HG03432 (cell line): Measurements from ENCODE around the gene BSG.
"Not testable (repeated sequence)": the region's sequence is repeated elsewhere in the genome, so short reads cannot be mapped to it uniquely, and the experiment has no call there.

ENCODE experiments used
- ATAC-seq: cut with Tn5 transposase; IDR thresholded peaks from one replicate; pipeline ENCODE4 v1.9.1; 2021; ENCODE audit warnings: mild to moderate bottlenecking, moderate library complexity; ENCODE audit not compliant: unreplicated experiment

BSG gene

DNA sequence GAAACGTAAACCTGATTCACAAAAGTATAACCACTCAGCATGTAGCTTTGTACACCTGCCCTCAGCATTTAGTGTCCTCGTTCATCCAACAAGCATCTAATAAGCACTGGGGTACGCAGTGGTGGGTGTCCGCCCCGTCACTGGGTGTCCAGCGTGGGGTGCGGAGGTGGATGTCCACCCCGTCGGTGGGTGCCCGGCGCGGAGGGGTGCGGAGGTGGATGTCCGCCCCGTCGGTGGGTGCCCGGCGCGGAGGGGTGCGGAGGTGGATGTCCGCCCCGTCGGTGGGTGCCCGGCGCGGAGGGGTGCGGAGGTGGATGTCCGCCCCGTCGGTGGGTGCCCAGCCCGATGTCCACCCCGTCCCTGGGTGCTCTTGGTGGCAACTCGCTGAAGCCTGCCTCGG lies 12.8 kb downstream of the BSG start:
- not testable (repeated sequence) for ATAC-seq

GRCh38 chr19:585551-586110 lies 13.2 kb downstream of the BSG start:
- no peak for ATAC-seq

DNA sequence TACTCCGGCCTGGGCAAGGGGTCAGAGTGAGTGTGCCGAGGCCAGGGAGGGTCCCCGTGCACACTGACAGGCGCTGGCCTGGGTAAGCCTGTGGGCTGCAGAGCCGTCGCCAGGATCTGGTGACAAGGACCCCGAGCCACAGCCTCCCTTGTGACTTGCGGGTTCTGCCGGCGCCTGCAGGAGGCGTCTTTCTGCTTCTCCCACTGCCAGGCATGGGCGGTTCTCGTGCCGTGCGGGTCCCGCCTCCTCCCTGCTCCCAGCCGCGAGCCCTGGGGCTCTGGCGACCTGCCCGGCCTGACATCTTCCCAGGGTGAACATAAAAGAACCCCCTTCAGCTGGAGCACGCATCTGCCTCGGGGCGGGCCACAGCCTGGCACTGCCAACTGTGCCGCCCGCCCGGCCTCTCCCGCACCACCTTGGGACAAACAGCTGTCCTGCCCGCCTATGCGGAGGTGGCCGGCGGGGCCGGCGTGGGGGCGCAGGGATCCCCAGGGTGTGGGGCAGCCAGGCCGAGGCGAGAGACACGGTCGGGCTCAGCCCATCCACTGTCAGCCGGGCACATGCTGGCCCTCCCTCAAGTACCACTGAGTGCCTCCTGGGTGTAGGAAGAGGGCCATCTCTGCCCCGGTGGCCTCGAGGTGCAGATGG lies 15.8 kb downstream of the BSG start:
- ATAC-seq, result no peak

- no peak for ATAC-seq
These were observed 16.6 kb downstream of the BSG start for GRCh38 chr19:588741-589692.

DNA sequence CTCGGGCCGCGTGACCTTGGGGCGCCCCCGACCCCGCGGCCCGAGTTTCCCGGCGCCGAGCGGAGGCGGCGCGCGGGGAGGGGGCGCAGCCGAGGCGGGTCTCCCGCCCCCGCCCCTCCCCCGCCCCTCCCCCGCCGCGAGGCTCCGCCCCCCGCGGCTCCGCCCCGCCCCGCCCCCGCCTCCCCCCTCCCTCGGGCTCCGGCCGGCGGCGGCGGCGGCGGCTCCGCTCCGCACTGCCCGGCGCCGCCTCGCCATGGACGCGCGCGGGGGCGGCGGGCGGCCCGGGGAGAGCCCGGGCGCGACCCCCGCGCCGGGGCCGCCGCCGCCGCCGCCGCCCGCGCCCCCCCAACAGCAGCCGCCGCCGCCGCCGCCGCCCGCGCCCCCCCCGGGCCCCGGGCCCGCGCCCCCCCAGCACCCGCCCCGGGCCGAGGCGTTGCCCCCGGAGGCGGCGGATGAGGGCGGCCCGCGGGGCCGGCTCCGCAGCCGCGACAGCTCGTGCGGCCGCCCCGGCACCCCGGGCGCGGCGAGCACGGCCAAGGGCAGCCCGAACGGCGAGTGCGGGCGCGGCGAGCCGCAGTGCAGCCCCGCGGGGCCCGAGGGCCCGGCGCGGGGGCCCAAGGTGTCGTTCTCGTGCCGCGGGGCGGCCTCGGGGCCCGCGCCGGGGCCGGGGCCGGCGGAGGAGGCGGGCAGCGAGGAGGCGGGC lies 17.4 kb downstream of the BSG start, which contains the start of gene HCN2:
Gene HCN2, plus strand, starts transcription at position 189 of the 703 bp plus-strand sequence. Its CDS starts 65 bp downstream, at position 254.
- ATAC-seq, result no peak

- no peak for ATAC-seq
These were observed 18.0 kb downstream of the BSG start for GRCh38 chr19:590396-590745.

- ATAC-seq, result no peak
These were observed 18.3 kb downstream of the BSG start for GRCh38 chr19:590750-591098.

DNA sequence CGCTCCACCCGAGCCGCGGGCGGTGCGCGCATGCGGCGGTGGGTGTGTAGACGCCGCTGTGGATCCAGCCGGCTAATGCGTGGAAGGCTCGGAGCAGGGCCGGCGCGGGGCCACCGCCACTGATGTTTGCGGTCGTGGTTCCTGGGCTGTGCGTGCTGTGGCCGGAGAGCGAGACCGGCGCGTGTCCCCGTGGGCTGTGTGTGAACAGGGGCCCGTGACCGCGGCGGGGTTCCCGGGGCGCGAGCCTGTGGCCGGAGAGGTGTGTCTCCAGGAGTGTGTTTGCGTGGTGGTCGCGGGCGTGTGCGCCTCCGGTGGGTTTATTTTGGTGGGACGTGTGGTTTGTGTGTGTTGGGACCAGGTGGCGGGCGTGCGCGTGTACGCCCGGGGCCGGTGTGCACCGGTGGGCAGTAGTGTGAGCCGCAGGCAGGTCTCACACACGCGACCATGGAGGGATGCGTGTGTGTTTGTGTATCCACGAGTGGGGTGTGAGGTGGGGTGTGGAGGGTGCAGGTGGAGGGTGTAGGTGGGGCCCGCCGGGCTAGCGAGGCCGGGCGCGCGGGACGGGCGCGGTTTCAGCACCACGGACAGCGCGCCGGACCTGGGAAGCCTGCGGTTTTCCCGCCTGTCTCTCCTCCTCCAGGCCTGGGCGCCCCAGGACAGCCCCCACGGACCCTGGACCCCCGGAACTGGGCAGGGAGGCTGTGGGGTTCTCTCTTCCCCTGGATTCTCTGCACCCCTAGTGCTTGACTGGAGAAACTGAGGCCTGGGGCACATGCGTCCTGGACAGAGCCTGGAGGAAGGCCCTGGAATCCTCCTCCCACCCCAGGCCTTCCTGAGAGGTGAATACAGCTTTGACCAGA lies 18.9 kb downstream of the BSG start:
- no peak for ATAC-seq

DNA sequence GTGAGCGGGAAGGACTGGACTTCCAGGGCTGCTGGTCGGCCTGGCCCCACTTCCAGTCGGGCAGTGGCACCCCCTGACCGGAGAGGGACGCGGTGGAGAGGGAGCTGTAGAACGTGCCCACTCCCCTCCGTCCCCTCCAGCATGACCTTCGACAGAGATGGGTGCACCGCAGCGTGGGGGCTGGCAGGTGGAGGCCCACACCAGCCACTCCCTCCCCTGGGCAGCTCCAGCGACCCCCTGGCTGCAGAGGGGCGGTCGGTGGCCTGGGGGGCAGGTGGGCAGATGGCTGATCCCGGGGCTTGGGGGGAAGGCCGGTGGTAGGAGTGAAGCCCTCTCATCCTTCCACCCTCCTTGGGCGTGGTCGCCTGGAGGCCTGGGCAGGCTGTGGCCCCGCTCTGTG lies 19.7 kb downstream of the BSG start:
- no peak for ATAC-seq

- ATAC-seq, result no peak
These were observed 20.7 kb downstream of the BSG start for GRCh38 chr19:593055-593454.

GRCh38 chr19:593505-593904 lies 21.1 kb downstream of the BSG start:
- no peak for ATAC-seq

DNA sequence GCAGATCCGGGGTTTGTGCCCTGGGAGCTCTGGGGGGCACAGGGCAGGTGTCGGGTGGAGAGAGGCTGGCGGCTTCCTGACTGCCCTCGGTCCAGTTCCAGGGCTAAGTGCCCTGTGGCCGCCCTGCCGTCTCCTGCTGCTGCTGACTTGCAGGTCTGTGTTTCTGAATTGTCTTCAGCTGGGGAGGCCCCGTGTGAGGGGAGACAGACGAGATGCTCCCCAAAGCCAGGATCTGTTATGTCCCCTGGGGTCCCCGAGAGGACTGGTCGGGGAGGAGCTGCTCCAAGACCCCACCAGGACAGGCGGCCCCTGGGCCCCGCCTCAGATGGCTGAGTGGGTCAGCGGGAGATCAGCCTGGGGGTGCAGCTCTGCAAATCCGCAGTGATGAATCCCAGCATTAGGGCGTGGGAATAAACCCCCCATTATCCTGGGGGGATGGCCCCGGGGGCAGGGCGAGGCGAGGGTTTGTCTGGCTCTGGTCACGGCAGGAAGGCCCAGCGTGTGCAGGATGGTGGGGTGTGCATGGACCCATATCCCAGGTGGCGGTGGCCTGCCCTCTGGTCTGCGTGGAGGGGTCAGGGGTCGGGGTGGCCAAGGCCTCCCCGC lies 22.0 kb downstream of the BSG start:
- no peak for ATAC-seq

- no peak for ATAC-seq
These were observed 23.2 kb downstream of the BSG start for GRCh38 chr19:595326-596262.

- ATAC-seq, result no peak
These were observed 23.9 kb downstream of the BSG start for GRCh38 chr19:596263-596655.

GRCh38 chr19:597406-598315 lies 25.3 kb downstream of the BSG start:
- no peak for ATAC-seq

- no peak for ATAC-seq
These were observed 28.9 kb downstream of the BSG start for GRCh38 chr19:601310-601709.

DNA sequence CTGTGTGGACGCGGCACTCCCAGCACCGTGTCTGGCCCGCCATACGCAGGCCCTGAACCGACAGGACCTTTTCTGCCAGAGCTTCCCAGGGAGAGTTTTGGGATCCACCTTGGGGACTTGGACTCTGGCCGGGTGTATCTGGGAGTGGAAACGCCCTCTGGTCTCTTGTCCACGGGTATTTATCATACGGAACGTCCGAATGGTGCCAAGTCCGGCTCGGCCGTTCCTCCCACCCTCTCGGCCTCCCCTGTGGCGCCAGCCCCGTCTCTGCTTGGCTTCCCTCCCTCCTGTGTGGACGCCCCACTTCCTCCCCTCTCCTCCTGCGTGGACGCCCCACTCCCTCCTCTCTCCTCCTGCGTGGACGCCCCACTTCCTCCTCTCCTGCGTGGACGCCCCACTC lies 29.4 kb downstream of the BSG start:
- ATAC-seq, result no peak
